ENCODE data around the gene ARHGAP29. TPM values are rescaled to one million over a fixed set of nuclear protein-coding genes. Genes with fewer than 3 reads are reported as not detected.

Gene ARHGAP29
- polyA plus RNA-seq, 3 donors, result 0.69 to 0.98 (median 0.81) TPM

GRCh38 chr1:94143809-94144176, 93.6 kb downstream of the ARHGAP29 start:
- Mint-ChIP-seq H3K4me3 (no peak overlapping the region), H3K4me1 (no peaks in the 10 kb centered on the region), H3K36me3 (no peaks in the 10 kb centered on the region), H3K27me3 (ENCODE audit: low read depth in 3 of 3) (peaks cover 0 to 13% (median 2%) of the 10 kb centered on the region in 3 donors), H3K9me3 (peaks cover 0 to 5% (median 0%) of the 10 kb centered on the region in 7 donors), H3K27ac (no peak overlapping the region)
- no peak for DNase-seq
- Histone ChIP-seq H3K9me3 (replicated peaks in 1 of 2; ENCODE audit: control insufficient read depth in 1 of 2, insufficient read depth in 1 of 2, low read length in 2 of 2) (no peaks in the 10 kb centered on the region), H3K9ac (ENCODE audit: insufficient read depth, low read length, poor library complexity, severe bottlenecking) (no peak overlapping the region), H3K27ac (ENCODE audit: low read depth in 1 of 2, low read length in 2 of 2) (no peak overlapping the region), H2AFZ (ENCODE audit: insufficient read depth, low read depth, low read length, poor library complexity, severe bottlenecking) (no peak overlapping the region), H3K4me3 (replicated peaks in 1 of 3; ENCODE audit: low read depth in 2 of 3, low read length in 3 of 3) (no peak overlapping the region), H4K20me1 (ENCODE audit: insufficient read depth, low read length) (no peaks in the 10 kb centered on the region), H3K36me3 (replicated peaks in 1 of 2; ENCODE audit: control insufficient read depth in 1 of 2, insufficient read depth in 2 of 2, low read length in 2 of 2) (no peaks in the 10 kb centered on the region), H3K27me3 (ENCODE audit: control insufficient read depth in 2 of 2, insufficient read depth in 2 of 2, low read length in 2 of 2) (peaks cover 0 to 2% of the 10 kb centered on the region in 2 donors), H3K79me2 (ENCODE audit: insufficient read depth, low read length) (no peaks in the 10 kb centered on the region), H3K4me1 (ENCODE audit: control insufficient read depth in 1 of 2, insufficient read depth in 2 of 2, low read length in 2 of 2) (no peaks in the 10 kb centered on the region), H3K4me2 (replicated peaks; ENCODE audit: extremely low read depth, low read length, poor library complexity, severe bottlenecking) (no peak overlapping the region)
- intact Hi-C loops (cut with micrococcal nuclease), result no loop called here
- TF ChIP-seq, protein P1, sequence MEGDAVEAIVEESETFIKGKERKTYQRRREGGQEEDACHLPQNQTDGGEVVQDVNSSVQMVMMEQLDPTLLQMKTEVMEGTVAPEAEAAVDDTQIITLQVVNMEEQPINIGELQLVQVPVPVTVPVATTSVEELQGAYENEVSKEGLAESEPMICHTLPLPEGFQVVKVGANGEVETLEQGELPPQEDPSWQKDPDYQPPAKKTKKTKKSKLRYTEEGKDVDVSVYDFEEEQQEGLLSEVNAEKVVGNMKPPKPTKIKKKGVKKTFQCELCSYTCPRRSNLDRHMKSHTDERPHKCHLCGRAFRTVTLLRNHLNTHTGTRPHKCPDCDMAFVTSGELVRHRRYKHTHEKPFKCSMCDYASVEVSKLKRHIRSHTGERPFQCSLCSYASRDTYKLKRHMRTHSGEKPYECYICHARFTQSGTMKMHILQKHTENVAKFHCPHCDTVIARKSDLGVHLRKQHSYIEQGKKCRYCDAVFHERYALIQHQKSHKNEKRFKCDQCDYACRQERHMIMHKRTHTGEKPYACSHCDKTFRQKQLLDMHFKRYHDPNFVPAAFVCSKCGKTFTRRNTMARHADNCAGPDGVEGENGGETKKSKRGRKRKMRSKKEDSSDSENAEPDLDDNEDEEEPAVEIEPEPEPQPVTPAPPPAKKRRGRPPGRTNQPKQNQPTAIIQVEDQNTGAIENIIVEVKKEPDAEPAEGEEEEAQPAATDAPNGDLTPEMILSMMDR (IDR thresholded peaks at IDR 0.05), result no peak

GRCh38 chr1:94143173-94143808, 94.1 kb downstream of the ARHGAP29 start:
- Mint-ChIP-seq H3K27me3 (ENCODE audit: low read depth in 3 of 3) (peaks cover 0 to 13% (median 2%) of the 10 kb centered on the region in 3 donors), H3K4me3 (no peak overlapping the region), H3K36me3 (no peaks in the 10 kb centered on the region), H3K27ac (no peak overlapping the region), H3K9me3 (peaks cover 0 to 5% (median 0%) of the 10 kb centered on the region in 7 donors), H3K4me1 (no peaks in the 10 kb centered on the region)
- intact Hi-C loops (cut with micrococcal nuclease), result no loop called here
- no peak overlapping the region for H3K4me3 ChIP-seq (replicated peaks in 1 of 3; ENCODE audit: low read depth in 2 of 3, low read length in 3 of 3)
- H3K27ac ChIP-seq (ENCODE audit: low read depth in 1 of 2, low read length in 2 of 2), result no peak overlapping the region
- no peak overlapping the region for H2AFZ ChIP-seq (ENCODE audit: insufficient read depth, low read depth, low read length, poor library complexity, severe bottlenecking)
- H3K36me3 ChIP-seq (replicated peaks in 1 of 2; ENCODE audit: control insufficient read depth in 1 of 2, insufficient read depth in 2 of 2, low read length in 2 of 2), result no peaks in the 10 kb centered on the region
- H3K4me2 ChIP-seq (replicated peaks; ENCODE audit: extremely low read depth, low read length, poor library complexity, severe bottlenecking), result no peak overlapping the region
- H3K27me3 ChIP-seq (ENCODE audit: control insufficient read depth in 2 of 2, insufficient read depth in 2 of 2, low read length in 2 of 2), result peaks cover 0 to 2% of the 10 kb centered on the region in 2 donors
- H3K79me2 ChIP-seq (ENCODE audit: insufficient read depth, low read length), result no peaks in the 10 kb centered on the region
- DNase-seq, result no peak
- no peaks in the 10 kb centered on the region for H3K9me3 ChIP-seq (replicated peaks in 1 of 2; ENCODE audit: control insufficient read depth in 1 of 2, insufficient read depth in 1 of 2, low read length in 2 of 2)
- WGBS (ENCODE audit: insufficient coverage), result no CpG with 5 or more reads among the region's 2 CpGs
- no peaks in the 10 kb centered on the region for H3K4me1 ChIP-seq (ENCODE audit: control insufficient read depth in 1 of 2, insufficient read depth in 2 of 2, low read length in 2 of 2)
- no peaks in the 10 kb centered on the region for H4K20me1 ChIP-seq (ENCODE audit: insufficient read depth, low read length)
- no peak overlapping the region for H3K9ac ChIP-seq (ENCODE audit: insufficient read depth, low read length, poor library complexity, severe bottlenecking)
- TF ChIP-seq, protein P1 (IDR thresholded peaks at IDR 0.05), result no peak

All from CD14-positive monocyte (primary cell).